Liver (tissue), 3 donors: Measurements from ENCODE around the gene ZKSCAN4.

Source experiments
- ATF3 ChIP-seq: IDR thresholded peaks from 2 replicates; pipeline ENCODE4 v1.6.1; 2016; ENCODE audit warnings: antibody characterized with exemption
- EGR1 ChIP-seq, 2 donors: IDR thresholded peaks; 2 replicates each; pipeline ENCODE4 v1.6.1; 2016 to 2018; ENCODE audit warnings: antibody characterized with exemption in 2 of 2, low read depth in 2 of 2
- FOXA2 ChIP-seq: IDR thresholded peaks from 2 replicates; pipeline ENCODE4 v1.6.1; 2016; ENCODE audit warnings: antibody characterized with exemption
- MAX ChIP-seq: IDR thresholded peaks from 2 replicates; pipeline ENCODE4 v1.6.1; 2016; ENCODE audit warnings: antibody characterized with exemption
- RAD21 ChIP-seq, 2 donors: IDR thresholded peaks; 2 replicates each; pipeline ENCODE4 v1.6.1; 2016; ENCODE audit warnings: antibody characterized with exemption in 2 of 2, mild to moderate bottlenecking in 2 of 2
- RXRA ChIP-seq, 2 donors: IDR thresholded peaks; 2 replicates each; pipeline ENCODE4 v1.6.1; 2017 to 2018; ENCODE audit warnings: antibody characterized with exemption in 2 of 2, mild to moderate bottlenecking in 1 of 2
- YY1 ChIP-seq: IDR thresholded peaks from 2 replicates; pipeline ENCODE4 v1.6.1; 2016; ENCODE audit warnings: antibody characterized with exemption, mild to moderate bottlenecking
- TF ChIP-seq, protein P1 (sequence below): fragments of 150-350 bp; IDR thresholded peaks from 2 replicates; pipeline ENCODE4 v1.5.1; 2017; ENCODE audit warnings: improper control_type of control experiment, low read depth, low read length; ENCODE audit not compliant: missing input control
- donor health status: healthy.
- donor health status: healthy.

DNA sequence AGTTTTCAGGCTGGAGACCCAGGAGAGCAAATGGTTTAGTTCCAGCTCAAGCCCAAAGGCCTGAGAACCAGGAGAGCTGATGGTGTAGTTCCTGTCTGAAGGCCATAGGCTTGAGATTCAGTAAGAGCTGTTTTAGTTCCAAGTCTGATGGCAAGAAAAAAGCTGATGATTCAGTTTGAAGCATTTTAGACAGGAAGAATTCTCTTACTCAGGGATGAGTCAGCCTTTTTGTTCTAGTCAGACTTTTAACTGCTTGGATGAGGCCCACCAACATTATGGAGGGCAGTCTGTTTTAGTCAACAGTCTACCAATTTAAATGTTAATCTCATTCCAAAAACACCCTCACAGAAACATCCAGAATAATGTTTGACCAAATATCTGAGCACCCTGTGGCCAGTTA is 17.4 kb upstream of the ZKSCAN4 start:
- TF ChIP-seq, protein P1, sequence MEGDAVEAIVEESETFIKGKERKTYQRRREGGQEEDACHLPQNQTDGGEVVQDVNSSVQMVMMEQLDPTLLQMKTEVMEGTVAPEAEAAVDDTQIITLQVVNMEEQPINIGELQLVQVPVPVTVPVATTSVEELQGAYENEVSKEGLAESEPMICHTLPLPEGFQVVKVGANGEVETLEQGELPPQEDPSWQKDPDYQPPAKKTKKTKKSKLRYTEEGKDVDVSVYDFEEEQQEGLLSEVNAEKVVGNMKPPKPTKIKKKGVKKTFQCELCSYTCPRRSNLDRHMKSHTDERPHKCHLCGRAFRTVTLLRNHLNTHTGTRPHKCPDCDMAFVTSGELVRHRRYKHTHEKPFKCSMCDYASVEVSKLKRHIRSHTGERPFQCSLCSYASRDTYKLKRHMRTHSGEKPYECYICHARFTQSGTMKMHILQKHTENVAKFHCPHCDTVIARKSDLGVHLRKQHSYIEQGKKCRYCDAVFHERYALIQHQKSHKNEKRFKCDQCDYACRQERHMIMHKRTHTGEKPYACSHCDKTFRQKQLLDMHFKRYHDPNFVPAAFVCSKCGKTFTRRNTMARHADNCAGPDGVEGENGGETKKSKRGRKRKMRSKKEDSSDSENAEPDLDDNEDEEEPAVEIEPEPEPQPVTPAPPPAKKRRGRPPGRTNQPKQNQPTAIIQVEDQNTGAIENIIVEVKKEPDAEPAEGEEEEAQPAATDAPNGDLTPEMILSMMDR = no peak
- no peak for TF ChIP-seq EGR1 (IDR thresholded peaks at IDR 0.05; ENCODE audit: low read depth in 2 of 2)
- no peak for TF ChIP-seq FOXA2
- no peak for TF ChIP-seq MAX
- TF ChIP-seq RXRA (IDR thresholded peaks at IDR 0.05) = no peak
- no peak for TF ChIP-seq RAD21 (IDR thresholded peaks at IDR 0.05)
- TF ChIP-seq ATF3 = no peak
- TF ChIP-seq YY1 = no peak
